ENCODE results near the gene ITPRID1. TPM values are rescaled to one million over a fixed set of nuclear protein-coding genes. Genes with fewer than 3 reads are reported as not detected.

Gene ITPRID1
- total RNA-seq, 1 donor from 2014 or later, result not detected

- intact Hi-C loops (cut with micrococcal nuclease), result no loop called here
Observed at GRCh38 chr7:31647511-31647910, 133.6 kb downstream of the ITPRID1 start.

GRCh38 chr7:31648288-31648687 is 134.4 kb downstream of the ITPRID1 start:
- H3K36me3 ChIP-seq, result no peaks in the 10 kb centered on the region
- no peaks in the 10 kb centered on the region for H3K4me1 ChIP-seq
- H3K27ac ChIP-seq (replicated peaks), result no peak overlapping the region
- TF ChIP-seq CTCF (IDR thresholded peaks at IDR 0.05; ENCODE audit: borderline replicate concordance), result peak; percentile 30
- intact Hi-C loops (cut with micrococcal nuclease), result no loop called here
- H3K27me3 ChIP-seq (ENCODE audit: low read depth), result no peaks in the 10 kb centered on the region
- H3K9me3 ChIP-seq (replicated peaks), result no peaks in the 10 kb centered on the region
- DNase-seq, result no peak
- no peak overlapping the region for H3K4me3 ChIP-seq

More at GRCh38 chr7:31647511-31647910, 133.6 kb downstream of the ITPRID1 start:
- Histone ChIP-seq H3K4me1 (peaks cover 4% of the 10 kb centered on the region), H3K36me3 (no peaks in the 10 kb centered on the region), H3K27me3 (ENCODE audit: low read depth) (no peaks in the 10 kb centered on the region), H3K27ac (replicated peaks) (no peak overlapping the region), H3K9me3 (replicated peaks) (no peaks in the 10 kb centered on the region), H3K4me3 (no peak overlapping the region)
- no peak for TF ChIP-seq CTCF (IDR thresholded peaks at IDR 0.05; ENCODE audit: borderline replicate concordance)
- DNase-seq, result no peak

- Histone ChIP-seq H3K27ac (replicated peaks) (no peak overlapping the region), H3K4me1 (no peaks in the 10 kb centered on the region), H3K27me3 (ENCODE audit: low read depth) (no peaks in the 10 kb centered on the region), H3K9me3 (replicated peaks) (no peaks in the 10 kb centered on the region), H3K36me3 (no peaks in the 10 kb centered on the region), H3K4me3 (no peak overlapping the region)
- intact Hi-C loops (cut with micrococcal nuclease), result no loop called here
- no peak for DNase-seq
- no peak for TF ChIP-seq CTCF (IDR thresholded peaks at IDR 0.05; ENCODE audit: borderline replicate concordance)
Observed at GRCh38 chr7:31648880-31649279, 135.0 kb downstream of the ITPRID1 start.

- Histone ChIP-seq H3K4me3 (no peak overlapping the region), H3K4me1 (no peaks in the 10 kb centered on the region), H3K9me3 (replicated peaks) (no peaks in the 10 kb centered on the region), H3K27me3 (ENCODE audit: low read depth) (no peaks in the 10 kb centered on the region), H3K27ac (replicated peaks) (no peak overlapping the region), H3K36me3 (no peaks in the 10 kb centered on the region)
- no peak for DNase-seq
- no peak for TF ChIP-seq CTCF (IDR thresholded peaks at IDR 0.05; ENCODE audit: borderline replicate concordance)
- intact Hi-C loops (cut with micrococcal nuclease), result no loop called here
Observed at GRCh38 chr7:31651234-31652062, 137.6 kb downstream of the ITPRID1 start.

GRCh38 chr7:31652063-31652326 is 138.1 kb downstream of the ITPRID1 start:
- Histone ChIP-seq H3K27me3 (ENCODE audit: low read depth) (no peaks in the 10 kb centered on the region), H3K4me1 (no peaks in the 10 kb centered on the region), H3K9me3 (replicated peaks) (no peaks in the 10 kb centered on the region), H3K36me3 (no peaks in the 10 kb centered on the region), H3K4me3 (no peak overlapping the region), H3K27ac (replicated peaks) (no peak overlapping the region)
- no peak for DNase-seq
- intact Hi-C loops (cut with micrococcal nuclease), result no loop called here
- no peak for TF ChIP-seq CTCF (IDR thresholded peaks at IDR 0.05; ENCODE audit: borderline replicate concordance)
